ENCODE measurements around the gene PFKFB4.

The PFKFB4 gene

DNA sequence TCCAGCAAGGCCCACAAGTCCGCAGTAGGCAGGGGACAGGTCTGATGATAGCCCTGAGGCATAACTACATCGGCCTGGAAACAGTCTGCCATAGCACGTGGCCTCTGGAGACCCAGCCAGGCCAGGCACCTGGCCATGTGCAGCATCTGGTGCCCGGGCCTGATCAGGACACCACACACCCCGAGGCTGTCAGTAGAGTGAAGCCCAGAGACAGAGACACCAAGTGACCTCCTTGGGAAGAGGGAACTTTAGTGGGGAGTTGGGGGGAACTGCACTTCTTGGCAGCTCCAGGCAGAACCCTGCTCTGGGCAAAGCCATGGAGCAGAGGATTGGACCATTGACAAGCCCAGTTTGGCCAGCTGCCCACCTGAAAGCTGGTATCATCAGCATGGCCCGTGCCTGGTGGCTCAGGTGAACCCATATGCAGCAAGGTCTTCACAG, 53.9 kb downstream of the PFKFB4 start:
- DNase-seq (ENCODE audit: low read depth): no peak
- TF ChIP-seq MYC (IDR thresholded peaks at IDR 0.05; ENCODE audit: low read depth, low read length) (no peak), POLR2A (IDR thresholded peaks at IDR 0.05; ENCODE audit: extremely low read depth, insufficient read length) (no peak)
- TF ChIP-seq, protein P1, sequence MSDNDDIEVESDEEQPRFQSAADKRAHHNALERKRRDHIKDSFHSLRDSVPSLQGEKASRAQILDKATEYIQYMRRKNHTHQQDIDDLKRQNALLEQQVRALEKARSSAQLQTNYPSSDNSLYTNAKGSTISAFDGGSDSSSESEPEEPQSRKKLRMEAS (IDR thresholded peaks at IDR 0.05; ENCODE audit: low read depth, low read length): no peak
- TF ChIP-seq, protein P2, sequence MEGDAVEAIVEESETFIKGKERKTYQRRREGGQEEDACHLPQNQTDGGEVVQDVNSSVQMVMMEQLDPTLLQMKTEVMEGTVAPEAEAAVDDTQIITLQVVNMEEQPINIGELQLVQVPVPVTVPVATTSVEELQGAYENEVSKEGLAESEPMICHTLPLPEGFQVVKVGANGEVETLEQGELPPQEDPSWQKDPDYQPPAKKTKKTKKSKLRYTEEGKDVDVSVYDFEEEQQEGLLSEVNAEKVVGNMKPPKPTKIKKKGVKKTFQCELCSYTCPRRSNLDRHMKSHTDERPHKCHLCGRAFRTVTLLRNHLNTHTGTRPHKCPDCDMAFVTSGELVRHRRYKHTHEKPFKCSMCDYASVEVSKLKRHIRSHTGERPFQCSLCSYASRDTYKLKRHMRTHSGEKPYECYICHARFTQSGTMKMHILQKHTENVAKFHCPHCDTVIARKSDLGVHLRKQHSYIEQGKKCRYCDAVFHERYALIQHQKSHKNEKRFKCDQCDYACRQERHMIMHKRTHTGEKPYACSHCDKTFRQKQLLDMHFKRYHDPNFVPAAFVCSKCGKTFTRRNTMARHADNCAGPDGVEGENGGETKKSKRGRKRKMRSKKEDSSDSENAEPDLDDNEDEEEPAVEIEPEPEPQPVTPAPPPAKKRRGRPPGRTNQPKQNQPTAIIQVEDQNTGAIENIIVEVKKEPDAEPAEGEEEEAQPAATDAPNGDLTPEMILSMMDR (IDR thresholded peaks at IDR 0.05; ENCODE audit: low read depth, low read length): no peak
- no peak overlapping the region for H3K4me3 ChIP-seq (ENCODE audit: low read depth, low read length)

DNA sequence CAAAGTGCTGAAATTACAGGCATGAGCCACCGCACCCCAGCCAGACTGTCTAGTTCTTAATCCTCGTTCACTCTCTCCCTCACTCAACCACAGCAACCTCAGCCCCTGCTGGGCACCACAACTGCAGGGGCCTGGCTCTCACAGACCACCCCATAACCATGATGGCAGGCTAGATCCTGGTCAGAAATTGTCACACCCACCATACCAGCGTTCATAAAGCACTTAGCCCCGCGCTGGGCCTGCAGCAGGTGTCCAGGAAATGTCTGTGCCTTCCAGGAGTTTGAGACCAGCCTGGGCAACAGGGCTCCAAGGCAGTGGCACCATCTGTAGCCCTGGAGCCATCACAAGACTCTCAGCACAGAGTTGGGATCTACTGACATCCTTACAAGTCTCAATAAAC, 54.5 kb downstream of the PFKFB4 start:
- H3K4me3 ChIP-seq (ENCODE audit: low read depth, low read length): no peak overlapping the region
- no peak for DNase-seq (ENCODE audit: low read depth)
- TF ChIP-seq, protein P1 (IDR thresholded peaks at IDR 0.05; ENCODE audit: low read depth, low read length): no peak
- TF ChIP-seq MYC (IDR thresholded peaks at IDR 0.05; ENCODE audit: low read depth, low read length) (no peak), POLR2A (IDR thresholded peaks at IDR 0.05; ENCODE audit: extremely low read depth, insufficient read length) (no peak)
- TF ChIP-seq, protein P2 (IDR thresholded peaks at IDR 0.05; ENCODE audit: low read depth, low read length): no peak

DNA sequence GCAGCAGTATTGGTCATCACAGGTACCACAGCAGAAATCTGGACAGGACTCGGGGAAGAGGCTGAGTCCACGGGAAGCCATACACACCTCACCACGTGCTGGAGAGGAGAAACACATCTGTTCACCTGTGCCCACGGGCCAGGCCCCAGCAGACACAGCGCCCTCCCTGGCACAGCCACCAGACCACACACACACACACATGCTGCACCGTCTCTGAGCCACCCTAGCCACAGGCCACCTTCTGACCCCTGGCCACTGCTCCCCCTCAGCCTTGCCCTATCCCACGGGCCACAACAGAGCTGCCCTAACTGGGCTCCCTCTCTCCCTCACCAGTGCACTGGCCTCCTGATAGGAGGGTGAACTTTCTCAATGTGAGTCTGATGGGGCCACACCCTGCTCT, 55.4 kb downstream of the PFKFB4 start:
- TF ChIP-seq, protein P1 (IDR thresholded peaks at IDR 0.05; ENCODE audit: low read depth, low read length): no peak
- TF ChIP-seq MYC (IDR thresholded peaks at IDR 0.05; ENCODE audit: low read depth, low read length) (no peak), POLR2A (IDR thresholded peaks at IDR 0.05; ENCODE audit: extremely low read depth, insufficient read length) (no peak)
- TF ChIP-seq, protein P2 (IDR thresholded peaks at IDR 0.05; ENCODE audit: low read depth, low read length): no peak
- no peak overlapping the region for H3K4me3 ChIP-seq (ENCODE audit: low read depth, low read length)
- DNase-seq (ENCODE audit: low read depth): no peak

DNA sequence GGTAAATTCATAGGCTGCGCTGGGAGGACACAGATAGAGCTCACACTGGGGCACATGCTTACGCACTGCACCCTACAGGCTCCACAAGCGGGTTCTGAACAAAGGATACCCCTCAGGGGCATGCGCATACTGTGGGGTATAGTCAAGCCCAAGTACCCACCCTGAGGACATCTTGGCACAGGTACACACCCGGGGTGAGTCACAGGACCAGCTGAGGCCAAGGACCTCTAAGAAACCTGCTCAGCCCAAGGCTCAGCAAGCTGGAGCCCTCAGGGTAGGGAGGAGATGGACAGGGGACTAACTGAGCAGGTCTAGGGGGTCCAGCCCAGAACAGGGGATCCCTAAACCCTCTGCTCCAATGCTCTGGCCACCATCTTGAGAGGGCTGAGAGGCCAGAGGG, 55.9 kb downstream of the PFKFB4 start:
- no peak for TF ChIP-seq MYC (IDR thresholded peaks at IDR 0.05; ENCODE audit: low read depth, low read length)
- no peak for TF ChIP-seq POLR2A (IDR thresholded peaks at IDR 0.05; ENCODE audit: extremely low read depth, insufficient read length)
- TF ChIP-seq, protein P2 (IDR thresholded peaks at IDR 0.05; ENCODE audit: low read depth, low read length): no peak
- TF ChIP-seq, protein P1 (IDR thresholded peaks at IDR 0.05; ENCODE audit: low read depth, low read length): no peak
- DNase-seq (ENCODE audit: low read depth): no peak

DNA sequence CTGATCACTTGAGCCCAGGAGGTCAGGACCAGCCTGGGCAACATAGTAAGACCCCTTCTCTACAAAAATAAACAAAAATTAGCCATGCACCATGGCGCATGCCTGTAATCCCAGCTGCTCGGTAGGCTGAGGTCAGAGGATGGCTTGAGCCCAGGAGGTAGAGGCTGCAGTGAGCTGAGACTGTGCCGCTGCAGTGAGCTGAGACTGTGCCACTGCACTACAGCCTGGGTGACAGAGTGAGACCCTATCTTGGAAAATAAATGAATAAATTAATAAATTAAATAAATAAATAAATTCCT, 63.5 kb downstream of the PFKFB4 start:
- TF ChIP-seq POLR2A (IDR thresholded peaks at IDR 0.05; ENCODE audit: extremely low read depth, insufficient read length) (no peak), MYC (IDR thresholded peaks at IDR 0.05; ENCODE audit: low read depth, low read length) (no peak)
- TF ChIP-seq, protein P1 (IDR thresholded peaks at IDR 0.05; ENCODE audit: low read depth, low read length): no peak
- TF ChIP-seq, protein P2 (IDR thresholded peaks at IDR 0.05; ENCODE audit: low read depth, low read length): no peak
- DNase-seq (ENCODE audit: low read depth): no peak
- no peak overlapping the region for H3K4me3 ChIP-seq (ENCODE audit: low read depth, low read length)

More for the DNA sequence above, 55.9 kb downstream of the PFKFB4 start:
- no peak overlapping the region for H3K4me3 ChIP-seq (ENCODE audit: low read depth, low read length)
